Stimulated activated CD4-positive, alpha-beta T cell treated with anti-CD3 and anti-CD28 coated beads, Interleukin-4, amount 100 ng/mL, for 1 hour (primary cell): ENCODE results near the gene OMG.
"Not testable (repeated sequence)": the region's sequence is repeated elsewhere in the genome, so short reads cannot be mapped to it uniquely, and the experiment has no call there.

Experiments
- DNase-seq: peaks from one replicate; pipeline ENCODE4 v3.0.0-alpha.2; 2020

OMG gene

DNA sequence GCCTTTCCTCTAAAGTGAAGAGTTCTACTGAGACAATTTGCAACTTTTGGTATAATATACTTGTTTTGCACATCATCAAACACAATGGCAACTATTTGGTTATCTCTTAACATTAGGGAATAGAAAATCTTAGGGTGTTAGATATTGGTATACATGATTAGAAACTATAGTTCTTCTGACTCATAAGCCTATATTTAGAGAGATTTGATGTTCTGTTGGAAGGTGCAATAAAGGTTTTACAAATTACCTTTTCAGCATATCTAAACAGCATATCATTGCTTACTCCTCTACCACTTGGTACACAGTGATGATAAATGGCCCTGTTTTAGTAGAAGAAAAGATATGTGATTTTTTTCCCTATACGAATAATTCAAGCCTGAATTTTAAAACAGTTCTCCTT, 10.6 kb upstream of the OMG start:
- no peak for DNase-seq

DNA sequence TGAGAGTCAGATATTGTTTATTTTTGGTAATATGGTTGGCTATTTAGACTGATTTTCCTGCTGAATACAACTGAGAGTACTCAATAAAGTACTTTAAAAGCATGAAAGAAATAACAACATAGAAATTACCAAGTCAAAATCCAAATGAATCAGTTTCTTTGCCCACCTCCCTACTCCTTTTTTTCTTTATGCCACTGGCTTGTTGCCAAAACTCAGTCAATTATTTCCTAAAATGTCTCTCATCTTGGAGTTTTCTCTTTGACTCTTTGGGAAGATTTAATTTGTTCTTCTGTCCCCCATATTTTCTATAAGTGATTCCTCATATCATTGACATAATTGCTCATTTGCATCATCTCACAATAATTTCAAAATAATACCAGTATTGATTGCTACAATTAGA, 2.6 kb upstream of the OMG start:
- no peak for DNase-seq

DNA sequence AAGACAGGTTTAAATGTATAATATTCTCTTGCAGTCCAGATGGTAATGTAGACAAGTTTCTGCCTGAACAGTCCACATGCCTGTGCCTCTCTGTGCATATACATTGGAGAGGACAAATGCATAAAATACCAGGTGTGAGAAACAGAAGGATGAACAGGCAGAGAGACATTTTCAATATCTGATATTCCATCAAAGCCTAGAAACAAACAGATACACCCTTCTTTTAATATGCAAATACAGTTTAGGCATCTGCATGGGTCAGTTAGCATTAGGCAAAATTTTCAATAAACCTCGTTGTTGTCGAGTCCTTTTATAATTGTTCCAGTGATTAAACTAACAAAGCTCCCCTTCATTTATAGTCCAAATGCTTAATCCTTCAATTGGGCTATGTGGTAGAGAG, 897 bp downstream of the OMG start:
- DNase-seq = no peak

DNA sequence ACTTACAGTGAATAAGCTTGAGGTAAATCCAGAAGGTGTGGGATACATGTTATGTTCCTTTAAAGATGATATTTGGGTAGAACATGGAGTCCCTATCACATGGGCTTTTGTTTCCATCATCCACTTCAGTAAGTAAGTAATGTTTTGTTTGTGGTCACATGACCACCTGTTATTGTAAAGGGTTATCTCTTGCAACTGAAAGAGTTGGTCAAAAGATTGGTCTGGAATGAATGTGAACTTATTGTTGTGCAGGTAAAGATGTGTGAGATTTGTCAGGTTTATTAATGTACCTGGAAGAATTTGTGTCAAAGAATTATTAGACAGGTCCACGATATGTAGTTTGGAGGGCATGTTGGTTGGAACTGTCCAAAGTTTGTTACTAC, 1.6 kb downstream of the OMG start:
- DNase-seq = no peak

DNA sequence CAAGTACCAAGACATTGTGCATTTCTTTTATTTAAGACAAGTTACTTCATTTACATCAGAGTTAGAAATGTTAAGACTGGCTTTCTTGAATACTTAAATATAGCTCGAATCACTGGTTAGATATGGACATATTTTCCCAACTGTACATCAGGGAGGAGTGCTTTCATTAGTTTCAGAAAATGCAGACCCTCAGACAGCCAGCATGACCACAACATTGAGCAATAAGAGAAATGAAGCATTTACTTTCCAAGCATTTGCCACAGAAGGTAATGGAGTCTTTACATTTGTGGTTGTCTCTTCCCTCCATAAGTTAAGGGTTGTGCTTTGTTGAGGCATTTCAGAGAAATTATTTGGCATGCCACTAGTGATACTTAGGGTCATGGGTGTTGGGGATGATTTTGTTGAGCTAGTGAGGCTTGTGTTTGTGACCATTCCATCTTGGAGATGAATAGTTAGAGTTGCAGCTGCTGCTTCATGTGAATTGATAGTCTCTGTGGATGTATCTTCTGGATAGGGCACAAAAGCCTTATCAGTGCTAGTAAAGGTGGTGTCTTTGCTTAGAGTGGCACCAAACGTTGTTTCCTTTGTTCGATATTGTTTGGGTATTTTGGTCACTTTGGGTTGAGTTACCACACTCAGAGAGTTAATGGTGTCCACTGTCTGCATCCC, 2.1 kb downstream of the OMG start:
- no peak for DNase-seq

DNA sequence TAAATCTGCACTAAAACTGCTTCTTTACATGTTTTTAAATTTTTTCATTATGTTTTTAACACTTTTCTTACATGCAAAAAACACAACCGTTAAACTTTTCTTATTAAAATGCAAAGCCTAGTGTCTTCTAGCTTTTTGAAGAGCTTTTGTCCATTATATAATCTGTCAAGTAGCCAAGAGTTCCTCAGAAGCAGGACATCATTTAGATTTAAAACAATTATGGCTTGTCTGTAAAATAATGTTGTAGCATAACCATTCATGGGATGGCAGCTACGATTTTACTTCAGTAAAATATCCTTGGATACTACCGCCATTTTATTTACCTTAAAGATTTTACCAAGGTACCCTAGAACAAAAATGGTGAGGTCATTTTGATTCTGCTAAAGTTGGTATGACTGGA, 2.8 kb downstream of the OMG start:
- DNase-seq = no peak

DNA sequence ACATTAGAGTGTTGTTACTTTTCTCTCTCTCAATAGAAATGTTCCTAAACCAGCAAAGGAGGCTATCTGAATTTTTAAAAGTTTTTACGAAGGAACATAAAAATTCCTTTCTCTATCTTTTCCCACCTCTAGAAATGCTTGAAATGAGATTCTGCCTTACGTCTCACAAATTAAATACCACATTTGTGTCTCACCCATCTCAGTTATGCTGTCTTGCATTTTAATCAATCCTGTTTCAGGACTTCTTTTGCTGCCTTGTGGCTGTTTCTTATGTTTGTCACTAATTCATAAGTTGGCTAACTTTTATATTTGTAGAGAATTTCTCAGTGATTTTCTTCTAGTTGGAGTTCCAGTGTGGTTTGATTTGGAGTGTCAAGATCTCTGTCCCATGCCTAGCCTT, 3.5 kb downstream of the OMG start:
- no peak for DNase-seq

DNA sequence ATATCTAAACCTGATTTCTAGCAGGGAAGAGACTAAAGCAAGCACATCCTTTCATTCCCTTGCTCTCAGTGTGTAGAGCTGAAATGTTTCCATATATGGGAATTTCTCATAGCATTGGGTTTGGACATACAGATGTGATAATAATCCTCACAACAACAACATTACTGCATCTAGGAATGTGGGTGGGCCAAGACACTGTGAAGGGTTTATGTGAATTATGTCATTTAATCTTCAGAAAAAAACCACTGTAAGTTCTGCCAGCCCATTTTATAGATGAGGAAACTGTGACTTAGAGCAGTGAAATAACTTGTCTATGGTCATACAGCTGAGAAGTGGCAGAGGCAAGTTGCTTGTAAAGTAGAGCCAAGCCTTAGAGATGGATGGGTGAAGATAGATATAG, 5.2 kb downstream of the OMG start:
- no peak for DNase-seq

DNA sequence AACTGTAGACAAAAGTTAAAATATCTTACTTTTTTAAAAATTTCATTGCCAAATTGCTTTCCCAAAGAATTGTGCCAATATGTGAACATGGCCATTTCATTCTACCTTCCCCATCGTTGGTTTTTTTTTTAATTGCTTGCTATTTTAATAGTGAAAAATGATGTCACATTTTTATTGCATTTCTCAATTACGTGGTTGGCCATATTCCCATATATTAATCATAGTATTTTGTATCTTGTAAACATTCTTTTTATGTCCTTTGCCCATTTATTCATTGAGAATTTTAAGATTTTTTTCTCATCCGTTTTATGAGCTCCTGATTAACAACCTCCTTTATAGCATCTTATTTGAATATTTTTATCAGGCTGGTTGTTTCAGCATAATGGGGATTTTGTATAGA, 7.2 kb downstream of the OMG start:
- no peak for DNase-seq

DNA sequence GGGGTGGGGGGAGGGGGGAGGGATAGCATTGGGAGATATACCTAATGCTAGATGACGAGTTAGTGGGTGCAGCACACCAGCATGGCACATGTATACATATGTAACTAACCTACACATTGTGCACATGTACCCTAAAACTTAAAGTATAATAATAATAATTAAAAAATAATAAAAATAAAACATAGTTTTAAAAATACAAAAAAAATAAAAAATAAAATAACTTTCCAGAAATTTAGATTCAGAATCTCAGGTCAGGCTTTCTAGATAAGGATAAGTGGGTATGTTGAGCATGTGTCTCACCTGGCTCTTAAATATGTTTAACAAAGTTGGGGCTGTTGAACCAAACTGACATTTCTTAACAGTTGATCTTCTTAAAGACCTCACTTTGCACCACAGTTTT, 9.1 kb downstream of the OMG start:
- DNase-seq = not testable (repeated sequence)

DNA sequence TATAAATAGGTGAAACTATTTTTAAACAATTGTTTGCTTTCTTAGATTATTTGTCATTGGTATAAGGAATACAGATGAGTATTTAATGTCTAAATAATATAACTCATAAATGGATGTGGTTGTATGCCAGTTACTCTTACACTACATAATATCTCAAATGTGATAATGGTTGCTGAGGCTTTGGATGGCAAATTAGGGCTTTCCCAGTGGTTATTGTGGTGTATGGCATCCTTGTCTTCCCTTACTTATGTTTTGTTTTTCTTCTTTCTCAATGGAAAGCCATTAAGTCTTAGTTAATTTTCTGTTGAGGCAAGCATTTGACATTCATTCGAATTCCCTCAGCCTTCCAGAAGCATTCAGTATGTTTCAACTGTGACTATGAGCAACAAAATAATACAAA, 10.5 kb downstream of the OMG start:
- no peak for DNase-seq

DNA sequence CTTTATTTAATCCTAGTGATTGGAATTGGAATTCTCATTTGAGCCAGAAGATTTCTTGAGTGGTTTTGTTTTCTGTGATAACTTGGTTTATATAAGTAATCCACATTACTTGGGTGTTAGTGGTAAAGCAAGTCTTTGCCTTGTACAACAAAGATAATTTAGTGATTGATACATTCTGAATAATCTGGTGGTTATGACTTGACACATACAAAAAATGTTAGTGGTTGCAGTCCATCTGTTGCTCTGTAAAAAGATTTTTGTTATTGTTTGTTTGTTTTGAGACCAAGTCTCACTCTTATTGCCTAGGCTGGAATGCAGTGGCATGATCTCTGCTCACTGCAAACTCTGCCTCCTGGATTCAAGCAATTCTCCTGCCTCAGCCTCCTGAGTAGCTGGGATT, 13.2 kb downstream of the OMG start:
- no peak for DNase-seq

DNA sequence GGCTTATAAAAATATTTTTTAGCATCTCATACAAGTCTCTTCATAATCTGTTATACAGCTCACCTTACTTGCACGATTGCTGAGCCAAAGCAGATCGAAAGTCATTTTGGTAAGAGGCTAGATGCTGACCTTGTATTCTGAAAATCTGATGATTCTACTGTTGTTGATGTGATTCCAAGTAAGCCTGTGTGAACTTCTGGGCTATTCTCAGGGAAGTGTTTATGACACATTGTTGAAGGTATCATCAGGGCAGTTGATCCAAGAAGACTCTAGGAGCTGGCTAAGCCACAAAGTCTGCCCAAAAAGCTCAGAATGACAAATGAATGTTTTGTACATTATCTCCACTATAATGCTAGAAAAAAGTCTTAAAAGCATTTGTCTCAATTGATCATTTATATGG, 16.0 kb downstream of the OMG start:
- DNase-seq = no peak

DNA sequence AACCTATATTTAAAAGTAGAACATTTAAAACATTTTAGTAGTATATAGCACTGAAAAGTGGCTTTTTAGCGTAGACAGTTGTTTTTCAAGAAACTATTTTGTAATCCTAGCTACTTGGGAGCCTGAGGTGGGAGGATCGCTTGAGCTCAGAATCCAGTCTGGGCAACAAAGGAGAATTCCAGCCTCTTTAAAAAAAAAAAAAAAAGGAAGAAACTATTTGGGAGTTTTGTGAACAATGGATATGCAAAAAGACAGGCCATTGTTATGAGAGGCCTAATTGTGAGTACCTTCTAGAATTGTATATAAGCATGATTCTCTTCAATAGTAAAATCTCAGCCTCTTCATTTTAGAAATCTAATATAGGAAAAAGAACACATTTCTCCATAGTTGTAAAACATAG, 17.6 kb downstream of the OMG start:
- no peak for DNase-seq

DNA sequence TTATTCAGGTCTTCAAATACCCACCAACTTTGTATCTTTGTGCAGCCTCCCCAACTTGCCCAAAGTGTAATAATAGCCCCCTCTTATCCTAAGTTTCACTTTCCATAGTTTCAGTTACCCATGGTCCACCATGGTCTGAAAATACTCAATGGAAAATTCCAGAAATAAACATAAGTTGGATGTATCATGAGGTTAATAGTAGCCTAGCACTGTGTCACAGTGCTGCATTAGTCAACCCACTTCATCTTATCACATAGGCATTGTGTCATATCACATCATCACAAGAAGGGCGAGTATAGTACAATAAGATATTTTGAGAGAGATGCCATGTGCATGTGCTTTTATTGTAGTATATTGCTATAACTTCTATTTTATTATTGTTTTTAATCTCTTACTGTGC, 21.9 kb downstream of the OMG start:
- no peak for DNase-seq

DNA sequence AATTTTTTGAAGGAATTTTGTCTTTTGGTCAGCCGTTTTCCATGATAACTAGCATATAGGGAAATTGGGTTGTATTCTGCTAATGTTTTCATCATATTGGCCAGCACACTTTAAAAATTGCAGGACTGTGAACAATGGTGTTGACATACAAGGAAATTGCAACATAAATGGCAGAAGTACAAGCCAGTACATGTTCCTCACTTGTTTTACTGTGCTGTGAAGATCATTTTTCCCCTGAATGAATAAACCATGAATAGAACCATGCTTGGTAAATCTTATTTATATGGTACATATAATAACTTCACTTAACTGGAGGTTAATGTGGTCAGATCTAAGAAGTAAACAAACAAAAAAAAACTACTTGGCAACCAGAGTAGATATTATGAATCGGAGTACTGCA, 22.8 kb downstream of the OMG start:
- DNase-seq = no peak

DNA sequence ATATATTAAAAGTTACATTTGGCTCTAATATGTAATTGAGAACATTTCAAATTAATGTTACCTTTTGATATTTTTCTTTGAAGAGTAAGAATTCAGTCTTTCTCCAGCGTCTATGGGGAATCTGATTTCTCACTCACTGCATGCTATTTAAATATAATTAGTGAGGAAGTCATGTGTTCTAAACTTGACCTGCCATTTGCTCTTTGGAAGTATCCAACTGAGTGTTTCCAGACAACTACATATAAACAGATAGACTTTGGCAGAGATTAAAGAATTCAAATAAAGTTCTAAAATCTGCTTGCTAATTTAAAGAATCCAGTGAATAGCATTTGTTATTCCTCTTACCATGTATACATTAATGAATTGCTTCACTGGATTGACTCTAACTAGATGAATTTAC, 23.5 kb downstream of the OMG start:
- DNase-seq = no peak

DNA sequence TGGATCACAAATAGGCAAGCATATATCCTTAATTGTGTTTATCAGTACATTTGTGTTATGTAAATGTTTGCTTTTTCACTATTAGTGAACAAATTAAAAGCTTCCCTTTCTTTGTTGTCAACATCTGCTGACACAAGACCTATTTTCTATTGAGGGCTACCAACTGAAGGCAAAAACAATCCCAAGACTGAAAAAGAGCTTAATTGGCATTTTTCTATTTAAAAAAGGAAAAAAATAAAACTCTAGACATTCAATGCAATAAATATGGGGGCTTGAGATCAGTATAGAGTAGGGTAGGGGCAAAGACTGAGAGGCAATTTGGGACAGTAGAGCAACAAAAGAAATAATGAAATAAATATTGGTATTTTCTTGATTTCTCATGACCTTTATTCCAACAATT, 24.2 kb downstream of the OMG start:
- DNase-seq = no peak

DNA sequence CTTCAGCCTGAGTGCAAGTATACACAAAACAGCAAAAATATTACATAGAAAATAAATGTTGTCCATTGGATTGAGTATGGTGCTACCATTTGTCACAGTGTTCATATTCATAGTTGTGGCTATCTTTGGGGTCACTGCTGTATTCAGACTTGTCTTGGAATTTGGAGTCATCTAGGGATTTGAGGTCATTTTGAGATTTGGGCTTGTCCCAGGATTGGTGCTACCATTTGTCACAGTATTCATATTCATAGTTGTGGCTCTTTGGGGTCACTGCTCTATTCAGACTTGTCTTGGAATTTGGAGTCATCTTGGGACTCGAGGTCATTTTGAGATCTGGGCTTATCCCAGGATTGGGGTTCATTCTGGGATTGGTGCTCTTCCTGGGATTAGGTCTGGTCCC, 24.8 kb downstream of the OMG start:
- DNase-seq = no peak

DNA sequence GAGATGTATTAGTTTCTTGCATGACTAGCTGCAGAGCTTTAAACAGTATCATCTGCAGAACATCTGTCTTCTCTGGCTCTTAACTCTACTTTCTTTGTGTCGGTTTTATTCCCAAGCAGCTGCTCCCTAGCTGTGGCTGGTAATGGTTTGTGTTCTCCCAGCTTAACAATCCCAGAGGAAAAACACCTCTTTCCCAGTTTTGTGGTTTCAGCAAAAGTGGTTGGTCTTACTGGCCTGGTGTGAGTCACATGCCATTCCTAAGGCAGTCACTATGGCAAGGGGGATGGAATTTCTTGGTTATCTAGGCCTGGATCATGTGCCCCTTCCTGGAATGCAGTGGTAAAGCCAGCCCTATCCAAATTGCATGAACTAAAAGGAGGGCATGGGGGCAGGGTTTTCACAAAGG, 27.5 kb downstream of the OMG start:
- no peak for DNase-seq

DNA sequence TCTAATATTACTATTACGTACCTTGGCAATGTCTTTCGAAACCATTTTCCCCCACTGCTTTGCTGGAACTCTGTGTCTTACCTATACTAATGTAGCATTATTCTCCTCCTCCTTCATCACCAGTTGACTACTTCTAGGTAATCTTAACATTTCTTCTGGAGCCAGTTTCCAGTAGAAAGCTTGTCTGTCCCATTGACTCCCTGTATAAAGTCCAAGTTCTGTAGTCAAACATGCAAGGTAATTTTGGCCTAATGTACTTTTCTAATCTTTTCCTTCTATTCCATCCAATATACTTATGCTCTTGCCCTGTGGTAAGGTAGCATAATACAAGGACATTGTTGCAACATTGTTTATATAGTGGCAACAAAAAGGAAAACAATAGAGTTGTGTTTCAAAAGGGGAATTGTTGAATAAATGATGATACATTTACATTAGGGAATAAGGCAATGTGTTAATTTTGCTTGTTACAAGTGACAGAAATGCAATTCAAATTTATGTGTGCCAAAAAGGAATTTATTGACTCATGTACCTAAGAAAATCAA, 27.9 kb downstream of the OMG start:
- DNase-seq = no peak

DNA sequence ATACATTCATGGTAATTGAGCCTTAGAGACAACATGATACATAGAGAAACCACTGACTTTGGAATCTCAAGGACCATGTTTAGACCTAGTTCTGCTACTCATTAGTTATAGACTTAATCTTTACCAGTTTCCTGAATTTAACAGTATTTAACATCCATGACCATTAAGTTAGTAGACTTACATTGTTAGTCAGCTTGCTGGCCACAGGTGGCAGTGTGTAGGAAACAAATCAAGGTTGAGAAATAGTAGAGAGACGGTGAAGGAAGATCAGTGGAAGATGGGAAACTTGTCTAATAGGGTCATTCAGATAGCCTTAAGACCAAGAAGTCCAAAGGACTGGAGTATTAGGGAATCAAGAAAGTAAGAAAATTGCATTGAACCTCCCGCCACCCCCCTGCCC, 31.0 kb downstream of the OMG start:
- DNase-seq = no peak

DNA sequence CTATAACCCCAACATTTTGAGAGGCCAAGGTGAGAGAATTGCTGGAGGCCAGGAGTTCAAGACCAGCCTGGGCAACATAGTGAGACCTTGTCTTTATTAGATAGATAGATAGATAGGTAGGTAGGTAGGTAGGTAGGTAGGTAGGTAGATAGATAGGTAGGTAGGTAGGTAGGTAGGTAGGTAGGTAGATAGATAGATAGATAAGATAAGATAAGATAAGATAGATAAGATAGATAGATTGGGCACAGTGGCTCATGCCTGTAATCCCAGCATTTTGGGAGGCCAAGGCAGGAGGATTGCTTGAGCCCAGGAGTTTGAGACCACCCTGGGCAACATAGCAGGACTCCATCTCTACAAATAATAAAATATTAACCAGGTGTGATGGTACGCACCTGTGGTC, 34.1 kb downstream of the OMG start:
- not testable (repeated sequence) for DNase-seq

DNA sequence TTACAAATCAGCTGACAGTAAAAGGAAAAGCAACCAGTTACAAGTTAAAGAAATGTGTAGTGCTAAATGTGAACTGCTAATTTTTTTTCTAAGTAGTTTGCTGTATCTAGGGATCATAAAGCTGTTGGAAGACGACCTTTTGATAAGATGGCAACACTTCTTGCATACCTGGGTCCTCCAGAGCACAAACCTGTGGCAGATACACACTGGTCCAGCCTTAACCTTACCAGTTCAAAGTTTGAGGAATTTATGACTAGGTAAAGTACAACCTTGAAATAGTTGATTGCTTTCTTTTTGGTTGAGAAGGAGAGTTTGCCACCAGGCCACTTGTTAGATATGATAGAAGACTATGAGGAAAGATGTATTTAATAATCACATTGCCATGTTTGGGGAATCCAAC, 35.4 kb downstream of the OMG start:
- no peak for DNase-seq

DNA sequence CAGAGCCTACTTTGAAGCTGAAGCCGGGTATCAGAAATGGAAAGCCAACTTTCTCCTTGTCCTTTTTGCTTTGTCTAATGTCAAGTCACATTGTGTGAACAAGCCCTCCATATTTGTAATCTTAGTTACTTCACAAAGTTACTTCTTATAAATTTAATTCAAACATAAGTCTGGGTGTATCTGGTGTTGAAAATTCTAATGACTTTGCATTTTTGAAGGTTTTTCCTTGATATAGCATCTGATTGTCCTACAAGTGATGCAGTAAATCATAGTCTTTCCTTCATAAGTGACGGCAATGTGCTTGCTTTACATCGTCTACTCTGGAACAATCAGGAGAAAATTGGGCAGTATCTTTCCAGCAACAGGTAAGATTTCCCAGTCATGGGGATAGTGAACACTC, 36.9 kb downstream of the OMG start:
- DNase-seq = no peak

DNA sequence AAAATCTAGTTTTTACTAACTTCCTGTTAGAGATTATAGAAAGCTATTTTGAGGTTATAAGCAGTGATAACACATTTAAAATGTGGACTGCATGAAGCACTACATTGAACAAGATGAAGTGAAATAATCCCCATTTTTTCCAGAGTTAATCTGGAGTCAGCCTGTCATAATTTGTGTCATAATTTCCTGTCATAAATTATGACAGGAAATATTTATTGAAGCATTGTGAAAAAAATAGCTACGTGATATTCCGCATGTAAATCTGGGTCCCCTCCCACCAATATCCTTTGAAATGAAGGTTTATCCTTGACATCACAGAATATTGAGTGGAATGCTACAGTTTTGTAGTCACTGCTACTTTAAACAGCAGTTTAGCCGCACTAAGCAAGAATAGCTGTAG, 40.1 kb downstream of the OMG start:
- no peak for DNase-seq
